K562 (cell line): Measurements from ENCODE around the gene MED29. TPM values are rescaled to one million over a fixed set of nuclear protein-coding genes. Genes with fewer than 3 reads are reported as not detected.

Experiments used
- CXXC5 ChIP-seq: fragments of 250-450 bp; sonication (Bioruptor Pico); IDR thresholded peaks from 2 replicates; pipeline ENCODE4 v1.8.0; 2022; ENCODE audit warnings: inconsistent platforms, mild to moderate bottlenecking, moderate library complexity
- DIDO1 ChIP-seq: fragments of 450-650 bp; IDR thresholded peaks from 2 replicates; pipeline ENCODE4 v1.6.1; 2016; ENCODE audit warnings: low read depth, missing biosample characterization, missing genetic modification characterization
- HNRNPK ChIP-seq: fragments of 200-400 bp; formaldehyde crosslinking; IDR thresholded peaks from one replicate; pipeline ENCODE4 v1.6.1; 2018; ENCODE audit warnings: mild to moderate bottlenecking, low read depth, low read length; ENCODE audit not compliant: poor library complexity, severe bottlenecking
- LARP7 ChIP-seq: fragments of 450-650 bp; IDR thresholded peaks from 2 replicates; pipeline ENCODE4 v1.6.1; 2016
- NKRF ChIP-seq: fragments of 450-650 bp; IDR thresholded peaks from 2 replicates; pipeline ENCODE4 v1.6.1; 2016; ENCODE audit warnings: borderline replicate concordance
- POLR2G ChIP-seq: fragments of 200-400 bp; formaldehyde crosslinking; IDR thresholded peaks from 2 replicates; pipeline ENCODE4 v1.6.1; 2017; ENCODE audit warnings: low read depth, mild to moderate bottlenecking, antibody characterized with exemption, low read length, moderate library complexity
- SIN3A ChIP-seq, 2 experiments: fragments of 150-350 bp in 1 of 2; IDR thresholded peaks; 2 replicates each; pipeline ENCODE4 v1.6.1; 2011 to 2016; ENCODE audit warnings: borderline replicate concordance in 2 of 2, low read depth in 2 of 2, low read length in 2 of 2, mild to moderate bottlenecking in 2 of 2, moderate library complexity in 2 of 2; ENCODE audit not compliant: control insufficient read depth in 1 of 2
- TBP ChIP-seq: optimal IDR thresholded peaks from 2 replicates; pipeline ENCODE3; 2011; ENCODE audit warnings: low read depth, low read length, improper control_type of control experiment
- polyA plus RNA-seq, 8 experiments: library from polyadenylated mRNA; depleted of rRNA in 4 of 8; stranded (reverse) in 5 of 8; unstranded in 3 of 8; fragments of >200 nt; fragmentation: Nextera tagmentation in 2 of 8; fragmentation: Illumina TruSeq in 1 of 8; extraction: Ambion mirVana in 2 of 8; extraction: Trizol in 1 of 8; gene quantifications; 2 replicates each; pipeline versions ENCODE4 v1.2.1 to v1.2.3, GENCODE V29; 2011 to 2014; ENCODE audit warnings: inconsistent platforms in 1 of 8, missing spikeins in 1 of 8
- total RNA-seq, 7 experiments: library from RNA; depleted of rRNA in 6 of 7; stranded (reverse); fragments of >200 nt in 6 of 7; fragmentation: Illumina TruSeq in 2 of 7; extraction: Trizol in 2 of 7; gene quantifications; 2 replicates each; pipeline versions ENCODE4 v1.2.1 to v1.2.3, GENCODE V29; 2011 to 2021; ENCODE audit warnings: low replicate concordance in 1 of 7
- TF ChIP-seq, protein P1 (sequence below), 2 experiments: fragments of 450-650 bp in 1 of 2; sonication (generic) in 1 of 2; formaldehyde crosslinking in 1 of 2; IDR thresholded peaks; 2 replicates each; pipeline versions ENCODE4 v1.7.1 to v1.9.0; 2016 to 2022; ENCODE audit warnings: inconsistent platforms in 1 of 2, mild to moderate bottlenecking in 1 of 2, missing genetic modification reagents in 1 of 2
- TF ChIP-seq, protein P2 (sequence below), 2 experiments: fragments of 450-650 bp; IDR thresholded peaks; 2 replicates each; pipeline ENCODE4 v1.6.1; 2016
- TF ChIP-seq, protein P3 (sequence below): fragments of 450-650 bp; formaldehyde crosslinking; IDR thresholded peaks from 2 replicates; pipeline ENCODE4 v1.4.0; 2022; ENCODE audit warnings: missing genetic modification characterization

The MED29 gene
- total and polyA plus RNA-seq, 9 of the 15 experiments (the other 6 are each of a cell fraction or from before 2014, with no cell fraction given): 1.8 to 22.6 (median 12.4) TPM

DNA sequence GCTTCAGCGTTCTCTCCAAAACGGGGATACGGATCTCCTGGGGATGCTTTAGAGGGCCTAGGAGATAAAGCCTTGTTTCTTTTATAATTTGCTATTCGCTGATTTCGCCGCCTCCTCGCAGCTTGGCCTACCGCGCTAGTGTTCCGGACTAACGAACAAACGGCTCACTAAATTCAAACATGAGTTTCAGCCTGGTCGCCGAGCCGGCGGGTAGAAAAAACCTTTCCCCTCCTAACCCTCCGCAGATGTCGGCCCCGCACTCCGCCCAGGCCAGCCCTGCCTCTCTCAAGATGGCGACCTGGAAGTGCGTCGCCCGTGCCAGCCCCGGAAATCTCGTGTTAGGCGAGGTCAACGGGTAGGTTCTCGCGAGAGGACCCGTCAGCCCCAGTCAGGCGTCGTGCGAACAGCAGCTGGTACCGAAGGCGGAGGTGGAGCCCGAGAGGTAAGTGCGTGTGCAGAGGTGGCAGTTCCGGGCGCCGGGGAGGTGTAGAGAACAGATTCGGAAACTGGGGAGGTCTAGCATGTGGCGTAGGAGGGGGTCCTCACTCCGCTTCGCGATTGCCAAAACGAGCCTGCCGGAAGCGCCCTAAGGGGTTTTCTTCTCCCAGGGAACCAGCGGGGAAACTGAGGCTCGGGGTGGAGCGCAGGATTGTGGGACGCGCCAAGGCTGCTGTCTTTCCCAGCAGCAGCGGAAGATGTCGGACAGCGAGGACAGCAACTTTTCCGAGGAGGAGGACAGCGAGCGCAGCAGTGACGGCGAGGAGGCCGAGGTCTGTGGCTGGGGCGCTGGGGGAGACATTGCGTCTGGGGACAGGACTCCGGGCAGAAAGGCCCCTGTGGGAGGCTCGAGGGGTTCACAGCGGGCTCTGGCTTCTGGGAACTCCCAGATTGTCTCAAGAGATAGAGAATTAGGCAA, 54.3 kb downstream of the MED29 start, which contains the start of gene SUPT5H (continued):
- TF ChIP-seq SIN3A (IDR thresholded peaks at IDR 0.05; ENCODE audit: borderline replicate concordance in 2 of 2, control insufficient read depth in 1 of 2, low read depth in 2 of 2, low read length in 2 of 2) (peak; percentile 92 to 98; a peak in 3 of 4 replicates), NKRF (peak; percentile 92), DIDO1 (tag) (peak; percentile 52; the same call in 1 of the 2 replicates), LARP7 (peak; percentile 68; the same call in 1 of the 2 replicates), HNRNPK (no peak), POLR2G (peak; percentile 95), TBP (peak; percentile 87), CXXC5 (CRISPR knock-in tag) (peak; percentile 92)
- TF ChIP-seq, protein P1, sequence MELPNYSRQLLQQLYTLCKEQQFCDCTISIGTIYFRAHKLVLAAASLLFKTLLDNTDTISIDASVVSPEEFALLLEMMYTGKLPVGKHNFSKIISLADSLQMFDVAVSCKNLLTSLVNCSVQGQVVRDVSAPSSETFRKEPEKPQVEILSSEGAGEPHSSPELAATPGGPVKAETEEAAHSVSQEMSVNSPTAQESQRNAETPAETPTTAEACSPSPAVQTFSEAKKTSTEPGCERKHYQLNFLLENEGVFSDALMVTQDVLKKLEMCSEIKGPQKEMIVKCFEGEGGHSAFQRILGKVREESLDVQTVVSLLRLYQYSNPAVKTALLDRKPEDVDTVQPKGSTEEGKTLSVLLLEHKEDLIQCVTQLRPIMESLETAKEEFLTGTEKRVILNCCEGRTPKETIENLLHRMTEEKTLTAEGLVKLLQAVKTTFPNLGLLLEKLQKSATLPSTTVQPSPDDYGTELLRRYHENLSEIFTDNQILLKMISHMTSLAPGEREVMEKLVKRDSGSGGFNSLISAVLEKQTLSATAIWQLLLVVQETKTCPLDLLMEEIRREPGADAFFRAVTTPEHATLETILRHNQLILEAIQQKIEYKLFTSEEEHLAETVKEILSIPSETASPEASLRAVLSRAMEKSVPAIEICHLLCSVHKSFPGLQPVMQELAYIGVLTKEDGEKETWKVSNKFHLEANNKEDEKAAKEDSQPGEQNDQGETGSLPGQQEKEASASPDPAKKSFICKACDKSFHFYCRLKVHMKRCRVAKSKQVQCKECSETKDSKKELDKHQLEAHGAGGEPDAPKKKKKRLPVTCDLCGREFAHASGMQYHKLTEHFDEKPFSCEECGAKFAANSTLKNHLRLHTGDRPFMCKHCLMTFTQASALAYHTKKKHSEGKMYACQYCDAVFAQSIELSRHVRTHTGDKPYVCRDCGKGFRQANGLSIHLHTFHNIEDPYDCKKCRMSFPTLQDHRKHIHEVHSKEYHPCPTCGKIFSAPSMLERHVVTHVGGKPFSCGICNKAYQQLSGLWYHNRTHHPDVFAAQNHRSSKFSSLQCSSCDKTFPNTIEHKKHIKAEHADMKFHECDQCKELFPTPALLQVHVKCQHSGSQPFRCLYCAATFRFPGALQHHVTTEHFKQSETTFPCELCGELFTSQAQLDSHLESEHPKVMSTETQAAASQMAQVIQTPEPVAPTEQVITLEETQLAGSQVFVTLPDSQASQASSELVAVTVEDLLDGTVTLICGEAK (IDR thresholded peaks at IDR 0.05): peak; percentile 89
- TF ChIP-seq, protein P1 (CRISPR knock-in tag; IDR thresholded peaks at IDR 0.05): no peak
- TF ChIP-seq, protein P2, sequence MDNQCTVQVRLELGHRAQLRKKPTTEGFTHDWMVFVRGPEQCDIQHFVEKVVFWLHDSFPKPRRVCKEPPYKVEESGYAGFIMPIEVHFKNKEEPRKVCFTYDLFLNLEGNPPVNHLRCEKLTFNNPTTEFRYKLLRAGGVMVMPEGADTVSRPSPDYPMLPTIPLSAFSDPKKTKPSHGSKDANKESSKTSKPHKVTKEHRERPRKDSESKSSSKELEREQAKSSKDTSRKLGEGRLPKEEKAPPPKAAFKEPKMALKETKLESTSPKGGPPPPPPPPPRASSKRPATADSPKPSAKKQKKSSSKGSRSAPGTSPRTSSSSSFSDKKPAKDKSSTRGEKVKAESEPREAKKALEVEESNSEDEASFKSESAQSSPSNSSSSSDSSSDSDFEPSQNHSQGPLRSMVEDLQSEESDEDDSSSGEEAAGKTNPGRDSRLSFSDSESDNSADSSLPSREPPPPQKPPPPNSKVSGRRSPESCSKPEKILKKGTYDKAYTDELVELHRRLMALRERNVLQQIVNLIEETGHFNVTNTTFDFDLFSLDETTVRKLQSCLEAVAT (IDR thresholded peaks at IDR 0.05): peak in 1 of 2 experiments; percentile 51; a peak in 1 of 4 replicates
- TF ChIP-seq, protein P3, sequence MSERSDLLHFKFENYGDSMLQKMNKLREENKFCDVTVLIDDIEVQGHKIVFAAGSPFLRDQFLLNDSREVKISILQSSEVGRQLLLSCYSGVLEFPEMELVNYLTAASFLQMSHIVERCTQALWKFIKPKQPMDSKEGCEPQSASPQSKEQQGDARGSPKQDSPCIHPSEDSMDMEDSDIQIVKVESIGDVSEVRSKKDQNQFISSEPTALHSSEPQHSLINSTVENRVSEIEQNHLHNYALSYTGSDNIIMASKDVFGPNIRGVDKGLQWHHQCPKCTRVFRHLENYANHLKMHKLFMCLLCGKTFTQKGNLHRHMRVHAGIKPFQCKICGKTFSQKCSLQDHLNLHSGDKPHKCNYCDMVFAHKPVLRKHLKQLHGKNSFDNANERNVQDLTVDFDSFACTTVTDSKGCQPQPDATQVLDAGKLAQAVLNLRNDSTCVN: no peak
